HEK293 (cell line): ENCODE measurements around the gene SIX2.

Experiments
- CTCF ChIA-PET: fragments of 350-600 bp; formaldehyde crosslinking; extraction: SDS; loops from one replicate; lab custom pipeline; 2021; ENCODE audit warnings: antibody characterized with exemption; lab: Yijun Ruan, JAX
- POLR2A ChIA-PET: fragments of 300-600 bp; formaldehyde crosslinking; extraction: SDS; loops from one replicate; lab custom pipeline; 2020; ENCODE audit warnings: antibody characterized with exemption, inconsistent platforms; lab: Yijun Ruan, JAX
- H3K27ac ChIP-seq: fragments of 200-500 bp; sonication (Bioruptor generic); 2 replicates; pipeline ENCODE4 v1.5.1; 2014; ENCODE audit warnings: low read depth, low read length, control low read depth, inconsistent platforms; ENCODE audit errors: extremely low read depth
- H3K36me3 ChIP-seq, 2 experiments: fragments of 200-500 bp in 1 of 2; sonication (Bioruptor generic) in 1 of 2; 1 replicate in 1 of 2; 2 replicates in 1 of 2; pipeline ENCODE4 v1.5.1; 2014 to 2017; ENCODE audit warnings: inconsistent platforms in 2 of 2, low read length in 2 of 2; ENCODE audit not compliant: control insufficient read depth in 2 of 2, insufficient read depth in 1 of 2
- H3K4me1 ChIP-seq: fragments of 200-500 bp; sonication (Bioruptor generic); 2 replicates; pipeline ENCODE4 v1.5.1; 2014; ENCODE audit warnings: mild to moderate bottlenecking, low read length, inconsistent platforms; ENCODE audit not compliant: control insufficient read depth, insufficient read depth
- H3K4me3 ChIP-seq: 2 replicates; pipeline ENCODE4 v1.5.1; 2011; ENCODE audit warnings: low read depth, mild to moderate bottlenecking, control low read depth, low read length, moderate library complexity
- H3K9me3 ChIP-seq: fragments of 200-500 bp; sonication (Bioruptor generic); 2 replicates; pipeline ENCODE4 v1.5.1; 2014; ENCODE audit warnings: low read depth, low read length, inconsistent platforms; ENCODE audit not compliant: control insufficient read depth, insufficient read depth
- OVOL3 ChIP-seq: fragments of 450-650 bp; formaldehyde crosslinking; IDR thresholded peaks from 2 replicates; pipeline ENCODE4 v1.5.1; 2016; ENCODE audit warnings: missing biosample characterization, missing genetic modification characterization
- SP2 ChIP-seq: fragments of 450-650 bp; formaldehyde crosslinking; IDR thresholded peaks from 2 replicates; pipeline ENCODE4 v1.5.1; 2016; ENCODE audit warnings: missing biosample characterization, missing genetic modification characterization
- YY1 ChIP-seq: fragments of 450-650 bp; formaldehyde crosslinking; IDR thresholded peaks from 2 replicates; pipeline ENCODE4 v1.5.1; 2018; ENCODE audit warnings: missing biosample characterization, missing genetic modification characterization
- ZNF223 ChIP-seq: fragments of 450-650 bp; formaldehyde crosslinking; IDR thresholded peaks from 2 replicates; pipeline ENCODE4 v1.5.1; 2016; ENCODE audit warnings: missing biosample characterization, missing genetic modification characterization
- ZNF23 ChIP-seq: fragments of 450-650 bp; formaldehyde crosslinking; IDR thresholded peaks from 2 replicates; pipeline ENCODE4 v1.5.1; 2016; ENCODE audit warnings: missing biosample characterization, missing genetic modification characterization, borderline replicate concordance
- ZNF280C ChIP-seq: fragments of 450-650 bp; formaldehyde crosslinking; IDR thresholded peaks from 2 replicates; pipeline ENCODE4 v1.5.1; 2016; ENCODE audit warnings: missing biosample characterization, missing genetic modification characterization
- ZNF510 ChIP-seq: fragments of 450-650 bp; formaldehyde crosslinking; IDR thresholded peaks from 2 replicates; pipeline ENCODE4 v1.5.1; 2018; ENCODE audit warnings: mild to moderate bottlenecking, missing genetic modification characterization, missing biosample characterization; ENCODE audit not compliant: insufficient replicate concordance
- ZNF747 ChIP-seq: fragments of 450-650 bp; formaldehyde crosslinking; IDR thresholded peaks from 2 replicates; pipeline ENCODE4 v1.5.1; 2016; ENCODE audit warnings: missing biosample characterization, missing genetic modification characterization
- ZNF791 ChIP-seq: fragments of 450-650 bp; formaldehyde crosslinking; IDR thresholded peaks from 2 replicates; pipeline ENCODE4 v1.5.1; 2016; ENCODE audit warnings: missing biosample characterization, missing genetic modification characterization
- ZNF837 ChIP-seq: fragments of 450-650 bp; formaldehyde crosslinking; IDR thresholded peaks from 2 replicates; pipeline ENCODE4 v1.5.1; 2016; ENCODE audit warnings: missing biosample characterization, missing genetic modification characterization
- ZSCAN16 ChIP-seq: fragments of 450-650 bp; formaldehyde crosslinking; IDR thresholded peaks from 2 replicates; pipeline ENCODE4 v1.5.1; 2016; ENCODE audit warnings: missing biosample characterization, missing genetic modification characterization
- ZSCAN23 ChIP-seq: fragments of 450-650 bp; formaldehyde crosslinking; IDR thresholded peaks from 2 replicates; pipeline ENCODE4 v1.5.1; 2016; ENCODE audit warnings: missing biosample characterization, missing genetic modification characterization
- TF ChIP-seq, protein P1 (sequence below): fragments of 450-650 bp; formaldehyde crosslinking; IDR thresholded peaks from 2 replicates; pipeline ENCODE4 v1.5.1; 2017; ENCODE audit warnings: missing biosample characterization, mild to moderate bottlenecking, missing genetic modification characterization, moderate library complexity
- TF ChIP-seq, protein P2 (sequence below): fragments of 450-650 bp; formaldehyde crosslinking; IDR thresholded peaks from 2 replicates; pipeline ENCODE4 v1.5.1; 2016; ENCODE audit warnings: missing biosample characterization, missing genetic modification characterization

The SIX2 gene

DNA sequence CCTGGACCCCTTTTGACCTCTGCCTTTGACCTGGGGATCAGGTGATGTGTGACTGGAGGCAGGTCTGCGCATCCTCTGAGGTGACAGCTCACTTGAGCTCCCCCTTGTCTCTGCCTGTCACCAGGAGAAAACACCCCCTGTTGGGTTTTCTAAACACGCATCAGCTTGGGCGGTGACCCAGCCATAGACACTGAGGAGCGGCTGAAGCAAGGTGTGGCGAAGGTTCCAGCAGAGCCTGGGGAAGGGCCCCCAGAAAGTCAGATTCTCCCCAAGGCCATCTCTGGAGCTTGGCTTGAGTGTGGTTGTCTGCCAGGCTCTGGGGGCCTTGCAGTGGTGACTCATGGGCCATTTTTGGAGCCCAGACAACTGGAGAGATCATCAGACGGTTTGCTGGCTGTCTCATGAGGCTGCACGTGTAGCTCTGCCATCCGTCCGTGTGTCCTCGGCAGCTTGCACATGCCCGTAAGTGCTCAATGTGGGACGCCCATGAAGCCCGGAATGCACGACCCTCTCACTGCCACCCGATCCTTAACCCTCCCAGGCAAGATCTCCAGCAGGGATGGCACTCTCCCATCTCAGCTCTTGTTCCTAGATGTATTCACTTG, 38.3 kb downstream of the SIX2 start:
- POLR2A ChIA-PET, result interaction anchor here (1.1 kb wide), 1 partner anchor 609 kb away, joined by 3 read pairs; the partner anchor contains the start of gene CAMKMT
- TF ChIP-seq ZNF747 (no peak), ZSCAN23 (tag by site-specific recombination) (no peak), ZNF837 (tag by site-specific recombination) (no peak), ZNF23 (tag by site-specific recombination) (no peak), ZNF223 (tag by site-specific recombination) (no peak), ZNF280C (tag by site-specific recombination) (no peak), ZNF510 (tag by site-specific recombination) (no peak), OVOL3 (no peak)
- TF ChIP-seq, protein P1, sequence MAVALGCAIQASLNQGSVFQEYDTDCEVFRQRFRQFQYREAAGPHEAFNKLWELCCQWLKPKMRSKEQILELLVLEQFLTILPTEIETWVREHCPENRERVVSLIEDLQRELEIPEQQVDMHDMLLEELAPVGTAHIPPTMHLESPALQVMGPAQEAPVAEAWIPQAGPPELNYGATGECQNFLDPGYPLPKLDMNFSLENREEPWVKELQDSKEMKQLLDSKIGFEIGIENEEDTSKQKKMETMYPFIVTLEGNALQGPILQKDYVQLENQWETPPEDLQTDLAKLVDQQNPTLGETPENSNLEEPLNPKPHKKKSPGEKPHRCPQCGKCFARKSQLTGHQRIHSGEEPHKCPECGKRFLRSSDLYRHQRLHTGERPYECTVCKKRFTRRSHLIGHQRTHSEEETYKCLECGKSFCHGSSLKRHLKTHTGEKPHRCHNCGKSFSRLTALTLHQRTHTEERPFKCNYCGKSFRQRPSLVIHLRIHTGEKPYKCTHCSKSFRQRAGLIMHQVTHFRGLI, result no peak
- TF ChIP-seq, all 188 proteins: peak for 0

DNA sequence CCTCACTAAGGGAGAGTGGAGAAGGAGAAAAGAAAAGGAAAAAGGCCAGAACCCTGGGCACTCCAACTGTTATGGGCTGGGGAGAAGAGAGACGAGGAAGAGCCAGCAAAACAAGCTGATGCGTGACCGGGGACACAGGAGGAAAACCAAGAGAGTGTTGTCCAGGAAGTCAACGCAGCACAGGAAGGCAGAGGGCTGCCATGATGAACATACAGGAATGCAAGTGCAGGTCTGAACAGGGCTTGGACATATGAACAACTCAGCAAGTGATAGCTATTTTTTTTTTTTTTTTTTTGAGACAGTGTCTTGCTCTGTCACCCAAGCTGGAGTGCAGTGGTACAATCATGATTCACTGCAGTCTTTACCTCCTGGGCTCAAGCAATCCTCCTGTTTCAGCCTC, 39.3 kb downstream of the SIX2 start:
- Histone ChIP-seq H3K4me1 (no peaks in the 10 kb centered on the region), H3K36me3 (no peaks in the 10 kb centered on the region), H3K27ac (no peak overlapping the region), H3K4me3 (no peak overlapping the region), H3K9me3 (no peaks in the 10 kb centered on the region)
- POLR2A ChIA-PET, result interaction anchor here (1.1 kb wide), 1 partner anchor 608 kb away, joined by 3 read pairs; the partner anchor contains the start of gene CAMKMT
- CTCF ChIA-PET, result interaction anchor here (0.6 to 2.4 kb wide), 6 partner anchors 12 to 1093 kb away, joined by 3 to 10 read pairs (median 8); no protein-coding TSS in a partner anchor
- no peak for TF ChIP-seq ZSCAN16 (tag by site-specific recombination)

More for the DNA sequence above, 38.3 kb downstream of the SIX2 start:
- CTCF ChIA-PET, result interaction anchor here (0.6 to 2.1 kb wide), 5 partner anchors 11 to 492 kb away, joined by 3 to 9 read pairs (median 3); no protein-coding TSS in a partner anchor
- H3K4me3 ChIP-seq, result no peak overlapping the region
- H3K4me1 ChIP-seq, result no peaks in the 10 kb centered on the region
- no peaks in the 10 kb centered on the region for H3K36me3 ChIP-seq
- no peaks in the 10 kb centered on the region for H3K9me3 ChIP-seq
- no peak overlapping the region for H3K27ac ChIP-seq

GRCh38 chr2:44967727-44968432, 41.4 kb downstream of the SIX2 start:
- no peaks in the 10 kb centered on the region for H3K36me3 ChIP-seq
- H3K9me3 ChIP-seq, result no peaks in the 10 kb centered on the region
- no peak overlapping the region for H3K27ac ChIP-seq
- ChIA-PET POLR2A (no interaction called here), CTCF (interaction anchor here (0.5 to 2.4 kb wide), 6 partner anchors 14 to 920 kb away, joined by 3 to 7 read pairs (median 3); no protein-coding TSS in a partner anchor)
- no peak overlapping the region for H3K4me3 ChIP-seq
- TF ChIP-seq, protein P2, sequence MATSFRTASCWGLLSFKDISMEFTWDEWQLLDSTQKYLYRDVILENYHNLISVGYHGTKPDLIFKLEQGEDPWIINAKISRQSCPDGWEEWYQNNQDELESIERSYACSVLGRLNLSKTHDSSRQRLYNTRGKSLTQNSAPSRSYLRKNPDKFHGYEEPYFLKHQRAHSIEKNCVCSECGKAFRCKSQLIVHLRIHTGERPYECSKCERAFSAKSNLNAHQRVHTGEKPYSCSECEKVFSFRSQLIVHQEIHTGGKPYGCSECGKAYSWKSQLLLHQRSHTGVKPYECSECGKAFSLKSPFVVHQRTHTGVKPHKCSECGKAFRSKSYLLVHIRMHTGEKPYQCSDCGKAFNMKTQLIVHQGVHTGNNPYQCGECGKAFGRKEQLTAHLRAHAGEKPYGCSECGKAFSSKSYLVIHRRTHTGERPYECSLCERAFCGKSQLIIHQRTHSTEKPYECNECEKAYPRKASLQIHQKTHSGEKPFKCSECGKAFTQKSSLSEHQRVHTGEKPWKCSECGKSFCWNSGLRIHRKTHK (tag by site-specific recombination), result no peak
- no peak for TF ChIP-seq SP2 (tag by site-specific recombination)
- no peak for TF ChIP-seq ZNF791 (tag by site-specific recombination)
- no peak for TF ChIP-seq YY1
- H3K4me1 ChIP-seq, result no peaks in the 10 kb centered on the region
